ENCODE measurements around the gene MT3. TPM values are rescaled to one million over a fixed set of nuclear protein-coding genes. Genes with fewer than 3 reads are reported as not detected.
"Not testable (repeated sequence)": the region's sequence is repeated elsewhere in the genome, so short reads cannot be mapped to it uniquely, and the experiment has no call there.

Gene MT3
- total and polyA plus RNA-seq, 2 of the 8 experiments (the other 6 are each of a cell fraction or from before 2014, with no cell fraction given), result 0.17 TPM; not detected in 1

DNA sequence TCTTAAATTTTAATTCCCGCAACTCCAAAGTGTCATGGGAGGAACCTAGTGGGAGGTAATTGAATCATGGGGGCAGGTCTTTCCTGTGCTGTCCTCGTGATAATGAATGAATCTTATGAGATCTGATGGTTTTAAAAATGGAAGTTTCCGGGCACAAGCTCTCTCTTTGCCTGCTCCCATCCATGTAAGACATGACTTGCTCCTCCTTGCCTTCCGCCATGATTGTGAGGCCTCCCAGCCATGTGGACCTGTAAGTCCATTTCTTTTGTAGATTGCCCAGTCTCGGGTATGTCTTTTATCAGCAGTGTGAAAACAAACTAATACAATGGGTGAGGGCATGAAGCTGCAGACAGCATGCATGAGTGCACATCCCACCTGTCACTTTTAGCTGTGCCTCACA, 33.9 kb downstream of the MT3 start:
- FAIRE-seq; H3K18ac ChIP-seq (ENCODE audit: extremely low read depth, low read length); H4K20me1 ChIP-seq (replicated peaks in 1 of 2; ENCODE audit: control insufficient read depth in 1 of 2, insufficient read depth in 2 of 2, low read length in 2 of 2); H4K91ac ChIP-seq (replicated peaks; ENCODE audit: insufficient read length, low read length); H3K14ac ChIP-seq (ENCODE audit: insufficient read length); H3K9ac ChIP-seq (replicated peaks in 1 of 4; ENCODE audit: extremely low read depth in 1 of 4, low read depth in 3 of 4, low read length in 3 of 4); H2BK120ac ChIP-seq (replicated peaks; ENCODE audit: low read depth, low read length); H2BK5ac ChIP-seq (ENCODE audit: low read depth, low read length); H3K23me2 ChIP-seq (ENCODE audit: low read depth, low read length); H3K79me2 ChIP-seq (ENCODE audit: control insufficient read depth in 1 of 2, insufficient read depth in 2 of 2, low read length in 2 of 2); H4K5ac ChIP-seq (ENCODE audit: insufficient read length, low read depth, low read length); H2AK5ac ChIP-seq (ENCODE audit: low read depth, low read length); DNase-seq (ENCODE audit: low read depth in 1 of 2, low spot score in 2 of 2); H3K27ac ChIP-seq (ENCODE audit: low read depth, low read length); H3K4me3 ChIP-seq (ENCODE audit: extremely low read depth in 1 of 4, insufficient read depth in 2 of 4, low read depth in 3 of 4, low read length in 4 of 4); H4K8ac ChIP-seq (ENCODE audit: extremely low read depth, insufficient read depth, low read length); H3K56ac ChIP-seq (replicated peaks; ENCODE audit: insufficient read length, low read depth, low read length); H2BK12ac ChIP-seq (ENCODE audit: low read depth, low read length); H3K79me1 ChIP-seq (ENCODE audit: low read depth, low read length); H3K4ac ChIP-seq (replicated peaks; ENCODE audit: insufficient read length, low read depth, low read length); H2AFZ ChIP-seq (ENCODE audit: low read length); H2BK20ac ChIP-seq (ENCODE audit: low read length); H3K9me3 ChIP-seq (ENCODE audit: insufficient read depth in 2 of 2, low read depth in 1 of 2, low read length in 1 of 2); H3K23ac ChIP-seq (ENCODE audit: insufficient read length); H3K36me3 ChIP-seq (ENCODE audit: control insufficient read depth in 2 of 4, insufficient read depth in 4 of 4, low read length in 3 of 4); H3K4me2 ChIP-seq (ENCODE audit: insufficient read depth in 1 of 2, low read depth in 2 of 2, low read length in 2 of 2); H2BK15ac ChIP-seq (ENCODE audit: low read length): not testable (repeated sequence)
- H3K27me3 ChIP-seq (replicated peaks in 1 of 4; ENCODE audit: control insufficient read depth in 3 of 4, extremely low read depth in 1 of 4, insufficient read depth in 3 of 4, low read length in 3 of 4), result peaks cover 52 to 85% (median 81%) of the 10 kb centered on the region in 4 experiments
- H3K4me1 ChIP-seq (replicated peaks in 1 of 4; ENCODE audit: control insufficient read depth in 3 of 4, insufficient read depth in 4 of 4, low read length in 3 of 4), result peaks cover 0 to 21% (median 15%) of the 10 kb centered on the region in 4 experiments; a peak in 6 of 7 replicates
- CTCF ChIA-PET (ENCODE audit: partially characterized antibody), result interaction anchor here (1.0 to 2.8 kb wide), 3 partner anchors 20 to 97 kb away, joined by 3 to 9 read pairs (median 3); no protein-coding TSS in a partner anchor
- WGBS, 2 experiments (ENCODE audit: extremely low coverage in 1 of 2, insufficient coverage in 1 of 2, insufficient read length in 1 of 2, insufficient replicate concordance in 2 of 2, low coverage in 1 of 2, low lambda C conversion rate in 2 of 2, missing lambda C conversion rate in 1 of 2), result 69% methylated on average over 5 of the region's 5 CpGs; no CpG with 5 or more reads in 1 of the 2 experiments
- POLR2A ChIA-PET (ENCODE audit: partially characterized antibody), result interaction anchor here (0.9 to 4.7 kb wide), 5 partner anchors 9 to 60 kb away, joined by 3 to 66 read pairs (median 29); partner anchors contain the start of genes MT1G, MT1H, MT1M and MT1X

All from H1 (cell line).